ENCODE results near the gene AURKAIP1.
"Not testable (repeated sequence)": the region's sequence is repeated elsewhere in the genome, so short reads cannot be mapped to it uniquely, and the experiment has no call there.

Gene AURKAIP1

DNA sequence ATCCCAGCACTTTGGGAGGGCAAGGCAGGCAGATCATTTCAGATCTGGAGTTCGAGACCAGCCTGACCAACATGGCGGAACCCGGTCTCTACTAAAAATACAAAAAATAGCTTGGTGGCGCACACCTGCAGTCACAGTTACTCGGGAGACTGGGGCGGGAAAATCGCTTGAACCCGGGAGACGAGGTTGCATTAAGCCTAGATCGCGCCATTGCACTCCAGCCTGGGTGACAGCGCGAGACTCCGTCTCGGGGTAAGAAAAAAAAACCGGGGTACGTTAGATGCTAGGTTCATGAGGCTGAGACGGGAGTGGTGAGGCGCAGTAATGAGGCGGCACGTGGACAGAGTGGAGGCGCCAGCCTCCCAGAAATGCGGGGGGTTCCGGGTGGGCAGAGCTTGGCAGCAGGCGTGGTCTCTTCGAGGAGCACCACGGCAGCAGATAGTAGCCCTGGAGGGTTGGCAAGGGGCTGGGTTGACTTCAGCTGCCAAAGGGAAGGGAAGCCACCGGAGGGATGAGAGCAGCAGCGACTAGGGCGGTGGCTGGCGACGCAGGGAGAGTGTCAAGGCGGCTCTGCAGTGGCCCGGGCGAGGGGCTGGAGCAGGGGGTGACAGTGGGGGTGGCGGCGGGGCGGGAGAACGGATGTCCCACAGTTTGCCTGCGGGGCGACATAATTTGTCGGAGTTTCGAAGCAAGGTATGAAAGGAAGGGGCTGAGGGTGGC is 31.3 kb upstream of the AURKAIP1 start:
- DNase-seq, result no peak

DNA sequence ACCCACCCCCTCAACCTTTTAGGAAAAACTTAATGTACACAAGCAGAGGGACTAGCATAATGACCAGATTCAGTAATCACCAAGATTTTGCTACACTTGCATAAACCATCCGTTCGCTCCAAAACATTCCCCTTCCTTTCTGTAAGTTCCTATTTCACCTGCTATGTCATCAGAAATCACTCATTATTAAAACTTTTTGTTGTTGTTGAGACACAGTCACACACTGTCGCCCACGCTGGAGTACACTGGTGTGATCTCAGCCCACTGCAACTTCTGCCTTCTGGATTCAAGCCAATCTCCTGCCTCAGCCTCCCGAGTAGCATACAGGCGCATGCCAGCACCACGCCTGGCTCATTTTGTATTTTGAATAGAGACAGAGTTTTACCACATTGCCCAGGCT is 28.6 kb upstream of the AURKAIP1 start:
- no peak for DNase-seq

DNA sequence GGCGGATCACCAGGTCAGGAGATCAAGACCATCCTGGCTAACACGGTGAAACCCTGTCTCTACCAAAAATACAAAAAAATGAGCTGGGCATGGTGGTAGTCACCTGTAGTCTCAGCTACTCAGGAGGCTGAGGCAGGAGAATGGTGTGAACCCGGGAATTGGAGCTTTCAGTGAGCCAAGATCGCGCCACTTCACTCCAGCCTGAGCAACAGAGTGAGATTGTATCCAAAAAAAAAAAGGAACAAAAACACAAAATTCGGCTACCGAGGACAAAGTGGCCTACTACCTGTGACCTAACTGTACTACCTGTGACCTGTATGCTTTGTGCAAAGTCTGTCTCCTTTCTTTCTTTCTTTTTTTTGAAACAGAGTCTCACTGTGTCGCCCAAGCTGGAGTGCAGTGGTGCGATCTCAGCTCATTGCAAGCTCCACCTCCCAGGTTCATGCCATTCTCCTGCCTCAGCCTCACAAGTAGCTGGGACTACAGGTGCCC is 27.9 kb upstream of the AURKAIP1 start:
- not testable (repeated sequence) for DNase-seq

DNA sequence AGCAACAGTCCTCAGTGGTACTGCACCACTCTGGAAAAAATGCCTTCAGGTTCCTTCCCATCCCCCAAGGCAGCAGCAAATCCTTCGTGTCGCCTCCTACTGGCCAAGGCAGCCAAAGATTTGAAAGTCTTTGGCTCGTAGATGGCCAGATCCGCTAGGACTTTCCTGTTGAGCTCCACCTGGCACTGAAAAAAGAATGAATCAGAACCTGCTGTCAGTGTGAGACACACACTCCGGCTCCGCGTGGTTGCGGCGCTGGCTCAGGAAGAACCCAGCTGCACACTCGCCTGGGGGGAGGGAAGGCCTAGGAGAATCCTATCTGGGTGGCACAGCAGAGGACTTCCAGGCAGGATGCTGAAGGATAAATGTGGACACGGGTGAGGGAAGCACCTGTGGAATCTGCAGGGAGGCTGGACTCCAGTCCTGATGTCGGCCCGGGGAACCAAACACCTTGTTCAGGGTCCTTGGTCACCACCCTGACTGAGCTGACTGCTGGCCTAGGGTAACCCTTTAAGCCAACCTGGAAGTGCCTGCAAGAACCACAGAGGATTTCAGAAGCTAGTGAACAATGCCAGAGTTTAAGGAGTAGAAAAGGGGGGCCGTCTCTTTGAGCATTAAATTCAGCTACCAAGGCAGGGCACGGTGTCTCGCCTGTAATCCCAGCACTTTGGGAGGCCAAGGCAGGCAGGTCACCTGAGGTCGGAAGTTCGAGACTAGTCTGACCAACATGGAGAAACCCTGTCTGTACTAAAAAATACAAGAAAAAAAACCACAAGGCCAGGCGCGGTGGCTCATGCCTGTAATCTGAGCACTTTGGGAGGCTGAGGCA is 27.3 kb upstream of the AURKAIP1 start:
- DNase-seq, result peak; percentile 35

DNA sequence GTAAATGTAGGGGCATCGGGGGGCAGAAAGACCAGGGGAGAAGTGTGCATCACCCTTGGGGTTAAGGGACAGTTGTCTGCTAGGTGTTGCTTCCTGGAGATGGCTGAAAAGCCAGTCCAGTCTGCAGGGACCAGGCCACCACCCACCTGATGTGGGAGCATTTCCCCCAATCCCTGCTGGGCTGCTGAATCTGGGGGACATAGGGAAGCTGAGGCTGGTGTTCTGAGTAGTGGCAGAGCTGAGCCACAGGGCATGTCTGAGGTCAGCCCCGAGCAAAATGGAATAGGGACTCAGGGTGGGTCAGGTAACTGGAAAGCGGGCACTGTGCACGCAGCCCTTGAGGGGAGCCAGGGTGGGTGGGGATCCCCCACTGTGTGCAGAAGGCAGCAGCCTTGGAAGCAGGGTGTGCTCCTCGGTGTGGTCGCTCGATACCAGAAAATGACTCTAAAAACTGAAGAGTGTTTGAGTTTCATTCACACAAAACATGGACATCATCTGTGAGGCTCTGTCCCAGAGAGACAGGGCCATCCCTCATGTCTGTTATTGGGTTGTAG is 26.5 kb upstream of the AURKAIP1 start:
- DNase-seq, result no peak

DNA sequence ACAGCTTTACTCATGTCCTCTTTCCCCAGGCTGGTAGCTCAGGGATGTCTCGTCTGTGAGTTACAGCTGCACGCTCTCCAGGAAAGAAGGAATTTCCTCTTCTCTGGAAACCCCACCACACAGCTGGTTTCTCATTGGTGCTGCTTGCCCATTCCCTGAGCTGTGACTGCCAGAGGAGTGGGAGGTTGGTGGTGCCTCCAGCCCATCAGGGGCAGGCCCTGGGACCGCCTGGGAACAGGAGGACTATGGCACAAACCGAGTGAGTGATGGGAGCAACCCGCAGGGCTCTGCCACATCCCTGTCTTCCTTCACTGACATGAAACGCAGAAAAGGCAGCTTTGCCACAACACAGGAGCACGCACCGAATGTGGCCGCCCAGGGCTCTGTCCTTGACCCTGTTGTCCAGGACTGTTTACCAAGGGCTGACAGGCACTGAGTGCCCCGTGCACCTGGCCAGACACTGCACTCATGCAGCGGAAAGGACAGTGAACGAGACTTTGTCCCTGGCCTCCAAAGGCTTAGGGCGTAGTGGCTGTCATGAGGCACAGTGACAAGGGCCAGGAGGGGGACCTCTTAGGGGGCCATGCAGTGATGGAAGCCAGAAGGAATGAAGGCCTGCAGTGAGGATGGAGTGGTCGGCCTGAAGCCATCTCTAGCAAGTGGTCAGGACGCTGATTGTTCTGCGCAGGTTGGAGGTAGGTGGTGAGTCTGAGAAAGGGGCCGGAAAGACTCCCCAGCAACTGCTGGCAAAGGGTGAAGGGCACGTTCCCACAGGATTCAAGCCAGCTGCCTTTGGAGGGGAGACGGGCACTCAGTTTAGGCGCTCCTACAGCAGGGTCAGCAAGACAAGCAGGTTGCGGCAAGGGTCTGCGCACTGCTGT is 25.8 kb upstream of the AURKAIP1 start:
- DNase-seq, result no peak

DNA sequence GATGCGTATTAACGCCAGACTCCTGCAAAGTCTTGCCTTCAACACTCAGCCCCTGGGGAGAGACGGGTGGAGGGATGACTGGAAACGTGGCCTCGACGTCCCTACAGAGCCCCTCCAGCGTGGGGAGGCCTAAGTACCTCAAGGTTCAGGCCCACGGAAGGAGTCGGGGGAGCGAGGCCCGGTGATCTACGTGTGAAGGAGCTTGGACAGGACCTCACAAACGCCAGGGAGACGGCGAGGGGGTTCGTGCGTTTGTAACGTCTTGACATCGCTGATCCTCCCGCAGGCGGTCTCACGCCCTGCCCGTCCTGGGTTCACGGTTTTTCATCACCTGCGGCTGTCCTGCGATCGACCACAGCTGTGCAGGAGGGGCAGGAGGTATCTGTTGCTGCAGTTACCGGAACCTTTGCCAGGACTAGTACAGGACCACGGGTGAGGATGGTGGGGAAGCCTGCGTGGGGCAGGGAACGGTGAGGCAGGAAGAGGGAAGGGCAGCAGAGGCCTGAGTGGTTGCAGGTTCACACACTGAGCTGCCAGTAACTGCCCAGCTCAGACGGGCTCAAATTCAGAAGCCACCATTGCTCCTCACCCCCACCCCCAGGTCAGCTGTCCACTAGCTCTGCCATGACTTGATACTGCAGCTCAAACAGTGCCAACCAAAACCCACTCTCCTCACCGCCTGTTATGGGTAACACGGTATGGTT is 25.0 kb upstream of the AURKAIP1 start:
- DNase-seq, result no peak

DNA sequence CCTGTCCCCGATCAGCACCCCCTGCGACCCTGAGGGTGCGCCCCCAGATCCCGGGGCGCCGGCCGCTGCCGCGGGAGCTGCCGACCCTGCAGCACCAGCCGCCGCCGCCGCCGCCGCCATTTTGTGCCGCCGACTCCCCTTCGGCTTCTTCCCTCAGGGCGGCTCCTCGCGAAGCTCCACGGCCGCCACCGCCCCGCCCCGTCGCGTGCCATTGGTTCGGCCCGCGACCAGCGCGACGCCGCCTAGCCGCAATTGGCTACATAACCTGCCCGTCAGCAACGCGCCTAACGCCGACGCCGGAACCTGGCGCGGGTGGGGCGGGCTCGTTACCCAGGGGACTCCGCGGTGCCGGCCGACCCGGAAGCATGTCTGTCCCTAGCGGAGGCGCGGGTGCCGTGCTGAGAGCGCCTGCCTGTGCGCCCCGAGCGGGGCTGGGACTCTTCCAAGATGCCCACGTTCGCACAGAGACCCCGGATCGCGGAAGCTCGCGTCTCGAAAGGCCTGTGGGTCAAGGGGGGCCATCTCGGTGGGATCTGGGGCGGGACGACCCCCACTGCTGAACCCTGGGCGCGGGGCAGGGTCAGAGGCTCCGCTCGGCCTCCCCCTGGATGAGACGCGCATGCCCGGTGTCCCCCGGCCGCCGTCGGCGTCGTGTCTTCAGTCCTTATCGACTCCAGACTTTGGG is 24.3 kb upstream of the AURKAIP1 start, which contains the start of gene CCNL2:
TSS of gene CCNL2 (minus strand) at position 149 of the 685 bp plus-strand sequence. CDS start at position 120, 29 bp downstream.
- DNase-seq, result peak; percentile 99

DNA sequence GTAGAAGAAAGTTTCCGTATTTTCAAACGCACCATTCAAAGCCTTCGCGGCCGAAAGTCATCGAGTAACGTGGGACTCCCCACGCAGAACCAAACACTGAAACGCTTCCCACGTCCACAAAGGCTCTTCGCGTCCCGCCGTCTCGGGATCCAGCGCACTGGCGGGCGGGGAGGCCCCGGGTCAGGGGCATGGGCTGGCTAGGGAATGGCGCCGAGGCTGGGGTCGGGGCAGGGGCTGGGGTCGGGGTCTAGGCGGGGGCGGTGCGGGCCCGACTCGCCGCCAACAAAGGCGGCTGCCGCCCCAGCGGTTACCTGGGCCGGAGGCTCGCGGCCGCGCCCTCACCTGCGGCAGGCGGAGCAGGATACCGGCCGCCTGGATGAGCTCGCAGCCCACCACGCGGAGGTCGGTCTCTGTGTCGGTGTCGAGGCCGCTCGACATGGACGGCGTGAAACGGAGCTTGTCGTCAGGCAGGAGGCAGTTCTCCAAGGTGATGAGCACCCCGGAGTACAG is 23.7 kb upstream of the AURKAIP1 start:
- DNase-seq, result no peak

DNA sequence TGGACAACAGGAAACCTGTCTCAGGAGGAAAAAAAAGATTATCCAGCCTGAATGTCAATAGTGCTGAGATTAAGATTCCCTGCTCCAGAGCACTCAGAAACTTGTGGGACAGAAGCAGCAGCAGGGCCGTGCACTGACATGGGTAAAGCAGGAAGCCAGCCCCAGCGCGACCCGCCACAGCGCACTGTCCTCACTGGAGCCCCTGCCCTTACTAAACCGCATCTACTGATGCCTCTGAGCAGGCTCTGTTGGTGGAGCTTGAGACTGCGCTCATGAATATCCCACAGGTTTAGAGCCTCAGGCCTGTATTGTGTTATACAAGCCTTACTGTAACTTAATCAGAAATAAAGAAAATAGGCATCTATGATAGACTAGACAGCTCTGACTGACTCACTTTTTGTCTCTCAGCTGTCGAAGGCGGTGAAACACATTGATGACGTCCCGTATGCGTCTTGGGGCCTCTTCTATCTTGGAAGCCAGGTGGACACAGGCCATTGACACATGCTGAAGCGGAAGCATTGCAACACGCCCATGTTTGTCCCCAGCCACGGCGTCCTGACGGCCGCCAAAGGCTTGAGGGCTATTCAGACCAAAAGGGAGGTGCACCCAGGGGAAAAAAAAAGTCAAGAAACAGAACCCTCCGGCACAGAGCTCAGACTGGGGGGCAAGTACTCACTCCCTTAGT is 23.0 kb upstream of the AURKAIP1 start:
- DNase-seq, result no peak

DNA sequence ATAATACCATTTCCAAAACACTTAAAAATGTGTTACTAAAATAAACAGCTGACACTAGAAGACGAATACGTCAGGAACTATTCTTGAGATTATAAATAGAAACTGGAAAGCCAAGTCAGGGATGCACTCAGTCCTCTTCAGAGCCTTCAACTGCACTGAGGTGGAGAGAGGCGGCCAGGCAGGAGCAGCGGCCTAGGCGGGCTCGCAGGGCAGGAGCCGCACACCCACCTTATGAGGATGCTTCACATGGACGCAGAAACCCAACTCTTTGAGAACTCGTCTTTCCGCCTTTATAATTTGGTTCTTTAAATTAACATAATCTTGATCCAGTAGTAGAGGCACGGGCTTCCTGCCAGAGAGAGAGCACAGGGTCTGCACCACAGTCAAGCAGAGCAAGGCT is 20.2 kb upstream of the AURKAIP1 start:
- no peak for DNase-seq

DNA sequence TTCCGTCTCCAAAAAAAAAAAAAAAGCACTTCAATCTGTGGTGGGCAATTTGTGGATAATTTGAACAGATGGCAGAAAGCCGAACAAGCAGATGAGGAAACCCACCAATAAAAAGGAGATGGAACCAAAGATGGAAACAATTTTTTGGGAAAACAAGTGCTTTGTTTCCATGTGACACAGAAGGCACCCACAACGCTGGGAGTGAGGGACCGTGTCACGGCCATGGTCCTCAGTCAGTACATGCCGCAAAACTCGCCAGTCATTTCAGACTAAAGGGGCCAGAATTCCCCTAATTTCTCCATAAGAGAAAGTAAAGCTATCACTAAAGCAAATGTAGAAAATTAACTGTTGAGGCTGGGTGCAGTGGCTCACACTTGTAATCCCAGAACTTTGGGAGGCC is 19.1 kb upstream of the AURKAIP1 start:
- no peak for DNase-seq

DNA sequence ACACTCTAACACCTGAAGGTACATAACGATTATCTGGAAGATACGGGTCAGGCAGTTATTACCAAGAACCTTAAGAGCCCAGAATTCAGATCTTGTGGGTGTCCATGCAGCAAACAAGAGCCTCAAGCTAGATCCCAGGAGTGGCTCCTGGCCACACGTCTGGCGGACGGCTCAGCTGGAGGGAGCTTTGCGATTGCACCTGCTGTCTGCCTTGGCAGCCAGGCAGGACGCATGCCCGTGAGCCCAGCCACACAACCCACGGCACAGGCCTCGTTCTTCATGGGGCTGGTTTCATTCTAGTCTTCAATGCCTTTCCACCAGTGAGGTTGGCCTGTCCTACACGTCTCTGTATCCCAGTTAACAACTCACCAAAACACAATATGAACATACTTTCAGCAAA is 18.4 kb upstream of the AURKAIP1 start:
- DNase-seq, result no peak

DNA sequence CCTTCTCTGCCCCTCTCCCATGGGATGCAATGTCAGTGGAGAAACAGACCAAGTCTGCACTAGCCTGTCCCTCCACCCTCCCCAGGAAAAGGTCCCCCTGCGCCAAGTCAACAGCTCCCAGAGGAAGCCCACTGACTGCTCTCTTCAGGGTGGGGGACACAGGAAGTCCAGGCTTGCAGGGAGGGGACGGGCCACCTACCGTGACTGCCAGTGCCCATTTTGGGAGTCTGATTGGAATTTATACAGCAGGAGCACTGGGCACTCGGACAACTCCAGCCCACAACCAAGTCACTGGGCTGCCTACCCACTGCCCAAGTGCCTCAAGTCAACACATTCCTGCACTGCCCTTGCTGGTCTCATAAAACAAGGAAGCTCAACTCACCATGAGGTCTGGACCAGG is 18.0 kb upstream of the AURKAIP1 start:
- no peak for DNase-seq

DNA sequence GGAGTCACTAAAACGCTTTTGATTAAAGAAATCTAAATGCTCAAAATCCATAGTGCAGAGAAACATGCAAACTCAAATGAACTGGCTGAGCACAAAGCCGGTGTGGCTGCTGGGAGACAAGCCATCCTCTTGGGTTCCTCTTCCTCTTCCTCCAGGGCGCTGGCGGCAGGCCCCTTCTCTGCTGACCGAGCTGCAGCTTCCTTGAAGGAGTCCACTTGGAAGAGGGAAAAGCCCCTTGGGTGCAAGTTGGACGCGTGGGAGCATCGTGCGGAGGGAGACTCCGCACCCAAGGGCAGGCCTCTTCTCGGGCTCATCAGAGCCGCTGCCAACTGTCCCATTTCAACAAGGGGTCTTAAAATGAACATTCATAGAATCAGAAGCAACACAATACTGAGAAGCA is 16.2 kb upstream of the AURKAIP1 start:
- no peak for DNase-seq

DNA sequence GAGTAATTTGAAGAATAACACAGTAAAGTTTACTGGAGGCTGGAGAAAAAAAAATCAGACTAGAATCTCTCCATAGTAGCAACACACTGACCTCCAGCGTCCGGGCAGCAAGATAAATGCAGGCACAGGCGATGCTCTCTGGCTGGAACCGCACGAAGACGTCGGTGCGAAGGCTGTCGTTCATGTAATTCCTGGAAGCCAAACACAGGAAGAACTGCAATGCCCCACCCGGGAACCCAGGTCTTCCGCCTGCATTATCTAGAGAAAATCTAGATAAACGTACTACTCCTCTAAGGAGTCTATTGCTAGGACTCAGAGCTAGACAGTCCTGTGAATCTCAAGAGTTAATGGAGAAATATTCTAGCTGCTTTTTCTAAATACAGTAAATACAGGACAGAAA is 15.7 kb upstream of the AURKAIP1 start:
- DNase-seq, result no peak

DNA sequence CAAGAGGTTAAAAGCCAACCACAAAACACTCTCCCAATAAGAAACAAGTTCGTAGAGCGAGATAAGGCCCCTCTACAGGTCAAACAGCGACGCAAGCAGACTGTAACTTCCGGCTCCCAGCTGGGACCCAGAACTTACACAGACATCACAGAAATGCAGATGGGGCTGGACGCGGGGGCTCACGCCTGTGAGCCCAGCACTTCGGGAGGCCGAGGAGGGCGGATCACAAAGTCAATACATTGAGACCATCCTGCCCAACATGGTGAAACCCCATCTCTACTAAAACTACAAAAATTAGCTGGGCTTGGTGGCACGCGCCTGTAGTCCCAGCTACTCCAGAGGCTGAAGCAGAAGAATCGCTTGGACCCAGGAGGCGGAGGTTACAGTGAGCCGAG is 13.1 kb upstream of the AURKAIP1 start:
- DNase-seq, result no peak

DNA sequence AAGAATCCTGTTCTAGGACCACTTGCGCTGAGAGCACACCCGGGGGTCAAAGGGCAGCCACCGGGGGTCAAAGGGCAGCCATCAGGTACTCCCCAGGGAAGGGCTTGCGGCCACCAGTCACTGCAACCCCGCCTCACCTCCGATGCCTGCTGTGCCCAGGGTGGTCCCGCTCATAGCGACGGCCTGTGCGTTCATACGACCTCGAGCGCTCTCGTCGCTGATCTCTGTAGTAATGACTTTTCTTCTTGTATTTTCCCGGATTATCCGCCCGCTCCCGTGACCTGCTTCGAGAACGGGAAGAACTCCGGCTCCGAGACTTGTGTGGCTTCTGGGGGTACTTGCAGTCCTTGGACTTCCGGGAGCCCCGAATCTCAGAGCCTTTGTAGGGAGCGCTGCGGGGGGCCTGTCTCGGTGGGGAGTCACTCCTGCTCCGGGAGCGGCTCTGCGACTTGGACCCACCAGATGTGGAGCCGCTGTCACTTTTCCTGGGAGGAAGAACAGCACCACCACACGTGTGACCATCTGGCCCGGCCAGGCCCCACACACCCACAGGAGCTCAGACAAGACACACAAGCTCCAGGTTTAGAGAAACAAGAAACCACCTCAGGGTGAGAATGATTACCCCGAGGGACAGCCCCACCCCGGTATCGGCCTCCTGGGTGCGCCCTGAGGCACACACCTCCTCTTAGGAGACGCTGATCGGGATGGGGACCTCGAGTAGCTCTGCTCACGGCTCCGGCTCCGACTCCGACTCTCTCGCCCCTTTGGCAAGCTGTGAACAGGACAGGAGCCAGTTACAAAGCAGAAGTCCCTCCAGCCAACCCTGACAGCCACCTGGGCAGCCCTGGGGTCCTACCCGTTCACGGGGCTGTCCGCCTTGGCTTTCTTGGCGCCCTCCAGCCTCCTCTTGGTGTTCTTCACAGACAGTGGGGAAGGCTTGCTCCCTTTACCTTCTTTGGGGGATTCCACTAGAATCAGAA is 12.4 kb upstream of the AURKAIP1 start:
- DNase-seq, result no peak

DNA sequence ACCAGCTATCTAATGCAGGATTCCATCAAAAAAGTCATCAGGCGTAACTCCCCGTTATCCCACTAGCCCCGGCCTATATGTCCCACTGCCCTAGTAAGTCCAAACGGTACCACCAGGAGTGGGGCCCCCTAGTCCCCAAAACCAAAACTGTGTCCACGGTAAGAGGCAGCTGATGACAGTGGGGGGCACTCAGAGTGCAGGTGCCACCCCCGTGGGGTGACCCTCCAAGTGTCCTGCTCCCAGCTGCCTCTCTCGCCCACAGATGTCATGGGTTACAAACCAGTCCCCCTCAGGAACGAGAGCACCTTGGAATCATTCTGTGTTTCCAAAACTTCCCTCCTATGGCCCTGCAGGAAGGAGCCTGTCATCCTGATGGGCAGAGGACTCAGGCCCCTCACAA is 10.9 kb upstream of the AURKAIP1 start:
- DNase-seq, result no peak
